ENCODE measurements around the gene ETV2.

Gene ETV2

GRCh38 chr19:35656700-35657099 is 15.2 kb downstream of the ETV2 start:
- H4K91ac ChIP-seq (ENCODE audit: low read length): no peak overlapping the region
- no peak for DNase-seq
- no CpG with 5 or more reads among the region's 6 CpGs for WGBS
- H2AFZ ChIP-seq (ENCODE audit: low read depth, low read length): no peak overlapping the region
- H3K9ac ChIP-seq (ENCODE audit: low read length): no peak overlapping the region
- no peak overlapping the region for H2BK12ac ChIP-seq (ENCODE audit: low read length in 2 of 2)
- no peak overlapping the region for H2AK5ac ChIP-seq (ENCODE audit: low read length, severe bottlenecking)
- no peak overlapping the region for H4K8ac ChIP-seq (ENCODE audit: low read length)
- H3K79me1 ChIP-seq (replicated peaks; ENCODE audit: low read length, poor library complexity, severe bottlenecking): peaks cover 21% of the 10 kb centered on the region
- H3K4me1 ChIP-seq (ENCODE audit: control insufficient read depth, insufficient read depth, low read depth, low read length): peaks cover 3% of the 10 kb centered on the region
- H3K23ac ChIP-seq (ENCODE audit: low read length in 2 of 2): no peak overlapping the region
- peaks cover 65 to 67% of the 10 kb centered on the region in 2 experiments for H3K36me3 ChIP-seq (ENCODE audit: control insufficient read depth in 1 of 2, insufficient read depth in 2 of 2, low read depth in 1 of 2, low read length in 2 of 2)
- H3K27me3 ChIP-seq (ENCODE audit: control insufficient read depth in 1 of 2, insufficient read depth in 1 of 2, low read length in 2 of 2): no peaks in the 10 kb centered on the region
- no peak overlapping the region for H3K27ac ChIP-seq (ENCODE audit: low read length, poor library complexity, severe bottlenecking)
- no peak overlapping the region for H3K14ac ChIP-seq (ENCODE audit: low read length in 2 of 2)
- H2BK120ac ChIP-seq (ENCODE audit: low read depth, low read length): no peak overlapping the region
- no peak overlapping the region for H3K18ac ChIP-seq (ENCODE audit: low read depth in 1 of 2, low read length in 2 of 2)
- no peak overlapping the region for H2BK15ac ChIP-seq (ENCODE audit: low read depth, poor library complexity, severe bottlenecking)
- H2BK5ac ChIP-seq (ENCODE audit: low read depth, low read length, poor library complexity, severe bottlenecking): no peak overlapping the region
- H3K9me3 ChIP-seq (ENCODE audit: control insufficient read depth, low read length): no peaks in the 10 kb centered on the region
- no peak overlapping the region for H3K4me3 ChIP-seq (ENCODE audit: insufficient read depth in 1 of 2, low read depth in 1 of 2, low read length in 2 of 2)
- no peak overlapping the region for H3K4ac ChIP-seq (ENCODE audit: low read depth in 1 of 2, low read length in 2 of 2)
- no peak overlapping the region for H3K4me2 ChIP-seq (ENCODE audit: low read length, poor library complexity, severe bottlenecking)

GRCh38 chr19:35657904-35658700 is 16.6 kb downstream of the ETV2 start:
- H2BK120ac ChIP-seq (ENCODE audit: low read depth, low read length): no peak overlapping the region
- H3K14ac ChIP-seq (ENCODE audit: low read length in 2 of 2): no peak overlapping the region
- H3K4ac ChIP-seq (ENCODE audit: low read depth in 1 of 2, low read length in 2 of 2): no peak overlapping the region
- H3K27ac ChIP-seq (ENCODE audit: low read length, poor library complexity, severe bottlenecking): no peak overlapping the region
- no peak overlapping the region for H2BK12ac ChIP-seq (ENCODE audit: low read length in 2 of 2)
- H3K36me3 ChIP-seq (ENCODE audit: control insufficient read depth in 1 of 2, insufficient read depth in 2 of 2, low read depth in 1 of 2, low read length in 2 of 2): peaks cover 64 to 69% of the 10 kb centered on the region in 2 experiments
- no peak overlapping the region for H3K4me3 ChIP-seq (ENCODE audit: insufficient read depth in 1 of 2, low read depth in 1 of 2, low read length in 2 of 2)
- no peak overlapping the region for H2BK15ac ChIP-seq (ENCODE audit: low read depth, poor library complexity, severe bottlenecking)
- H3K18ac ChIP-seq (ENCODE audit: low read depth in 1 of 2, low read length in 2 of 2): no peak overlapping the region
- no peak overlapping the region for H4K91ac ChIP-seq (ENCODE audit: low read length)
- H3K27me3 ChIP-seq (ENCODE audit: control insufficient read depth in 1 of 2, insufficient read depth in 1 of 2, low read length in 2 of 2): no peaks in the 10 kb centered on the region
- WGBS: 95% methylated on average over 15 of the region's 15 CpGs
- no peak overlapping the region for H2AFZ ChIP-seq (ENCODE audit: low read depth, low read length)
- H3K4me2 ChIP-seq (ENCODE audit: low read length, poor library complexity, severe bottlenecking): no peak overlapping the region
- no peak overlapping the region for H3K9ac ChIP-seq (ENCODE audit: low read length)
- no peak overlapping the region for H4K8ac ChIP-seq (ENCODE audit: low read length)
- H3K23ac ChIP-seq (ENCODE audit: low read length in 2 of 2): no peak overlapping the region
- no peaks in the 10 kb centered on the region for H3K9me3 ChIP-seq (ENCODE audit: control insufficient read depth, low read length)
- H3K4me1 ChIP-seq (ENCODE audit: control insufficient read depth, insufficient read depth, low read depth, low read length): peaks cover 3% of the 10 kb centered on the region
- no peak for DNase-seq
- H2AK5ac ChIP-seq (ENCODE audit: low read length, severe bottlenecking): no peak overlapping the region
- H3K79me1 ChIP-seq (replicated peaks; ENCODE audit: low read length, poor library complexity, severe bottlenecking): peaks cover 19% of the 10 kb centered on the region
- no peak overlapping the region for H2BK5ac ChIP-seq (ENCODE audit: low read depth, low read length, poor library complexity, severe bottlenecking)

- H3K4me3 ChIP-seq (ENCODE audit: insufficient read depth in 1 of 2, low read depth in 1 of 2, low read length in 2 of 2): no peak overlapping the region
- no peak overlapping the region for H3K27ac ChIP-seq (ENCODE audit: low read length, poor library complexity, severe bottlenecking)
- no peak overlapping the region for H2BK15ac ChIP-seq (ENCODE audit: low read depth, poor library complexity, severe bottlenecking)
- no peak overlapping the region for H4K8ac ChIP-seq (ENCODE audit: low read length)
- no peak overlapping the region for H2BK5ac ChIP-seq (ENCODE audit: low read depth, low read length, poor library complexity, severe bottlenecking)
- no peak overlapping the region for H2AK5ac ChIP-seq (ENCODE audit: low read length, severe bottlenecking)
- no peaks in the 10 kb centered on the region for H3K27me3 ChIP-seq (ENCODE audit: control insufficient read depth in 1 of 2, insufficient read depth in 1 of 2, low read length in 2 of 2)
- WGBS: 100% methylated on average over 3 of the region's 6 CpGs
- H3K9me3 ChIP-seq (ENCODE audit: control insufficient read depth, low read length): no peaks in the 10 kb centered on the region
- peaks cover 44 to 51% of the 10 kb centered on the region in 2 experiments for H3K36me3 ChIP-seq (ENCODE audit: control insufficient read depth in 1 of 2, insufficient read depth in 2 of 2, low read depth in 1 of 2, low read length in 2 of 2)
- no peak overlapping the region for H3K18ac ChIP-seq (ENCODE audit: low read depth in 1 of 2, low read length in 2 of 2)
- no peak overlapping the region for H3K14ac ChIP-seq (ENCODE audit: low read length in 2 of 2)
- no peak for DNase-seq
- H3K9ac ChIP-seq (ENCODE audit: low read length): no peak overlapping the region
- H2BK12ac ChIP-seq (ENCODE audit: low read length in 2 of 2): no peak overlapping the region
- no peak overlapping the region for H3K4me2 ChIP-seq (ENCODE audit: low read length, poor library complexity, severe bottlenecking)
- peaks cover 3% of the 10 kb centered on the region for H3K4me1 ChIP-seq (ENCODE audit: control insufficient read depth, insufficient read depth, low read depth, low read length)
- H3K23ac ChIP-seq (ENCODE audit: low read length in 2 of 2): no peak overlapping the region
- no peak overlapping the region for H3K4ac ChIP-seq (ENCODE audit: low read depth in 1 of 2, low read length in 2 of 2)
- no peak overlapping the region for H2AFZ ChIP-seq (ENCODE audit: low read depth, low read length)
- peaks cover 8% of the 10 kb centered on the region for H3K79me1 ChIP-seq (replicated peaks; ENCODE audit: low read length, poor library complexity, severe bottlenecking)
- H2BK120ac ChIP-seq (ENCODE audit: low read depth, low read length): no peak overlapping the region
- H4K91ac ChIP-seq (ENCODE audit: low read length): no peak overlapping the region
Measured at GRCh38 chr19:35661995-35662340, 20.4 kb downstream of the ETV2 start.

- Histone ChIP-seq H3K36me3 (ENCODE audit: control insufficient read depth in 1 of 2, insufficient read depth in 2 of 2, low read depth in 1 of 2, low read length in 2 of 2) (peaks cover 26 to 33% of the 10 kb centered on the region in 2 experiments), H2AK5ac (ENCODE audit: low read length, severe bottlenecking) (no peak overlapping the region), H3K27me3 (ENCODE audit: control insufficient read depth in 1 of 2, insufficient read depth in 1 of 2, low read length in 2 of 2) (no peaks in the 10 kb centered on the region), H2AFZ (ENCODE audit: low read depth, low read length) (no peak overlapping the region), H2BK120ac (ENCODE audit: low read depth, low read length) (no peak overlapping the region), H3K27ac (ENCODE audit: low read length, poor library complexity, severe bottlenecking) (no peak overlapping the region), H4K91ac (ENCODE audit: low read length) (no peak overlapping the region), H3K18ac (ENCODE audit: low read depth in 1 of 2, low read length in 2 of 2) (no peak overlapping the region), H3K4ac (ENCODE audit: low read depth in 1 of 2, low read length in 2 of 2) (no peak overlapping the region), H3K14ac (ENCODE audit: low read length in 2 of 2) (no peak overlapping the region), H2BK5ac (ENCODE audit: low read depth, low read length, poor library complexity, severe bottlenecking) (no peak overlapping the region), H2BK12ac (ENCODE audit: low read length in 2 of 2) (no peak overlapping the region), H3K4me2 (ENCODE audit: low read length, poor library complexity, severe bottlenecking) (no peak overlapping the region), H3K79me1 (replicated peaks; ENCODE audit: low read length, poor library complexity, severe bottlenecking) (no peaks in the 10 kb centered on the region), H4K8ac (ENCODE audit: low read length) (no peak overlapping the region), H2BK15ac (ENCODE audit: low read depth, poor library complexity, severe bottlenecking) (no peak overlapping the region), H3K23ac (ENCODE audit: low read length in 2 of 2) (no peak overlapping the region), H3K4me1 (ENCODE audit: control insufficient read depth, insufficient read depth, low read depth, low read length) (peaks cover 3% of the 10 kb centered on the region), H3K9ac (ENCODE audit: low read length) (no peak overlapping the region), H3K9me3 (ENCODE audit: control insufficient read depth, low read length) (no peaks in the 10 kb centered on the region), H3K4me3 (ENCODE audit: insufficient read depth in 1 of 2, low read depth in 1 of 2, low read length in 2 of 2) (no peak overlapping the region)
- 88% methylated on average over 3 of the region's 3 CpGs for WGBS
- no peak for DNase-seq
Measured at GRCh38 chr19:35663981-35664380, 22.4 kb downstream of the ETV2 start.
